Stimulated activated CD8-positive, alpha-beta memory T cell treated with anti-CD3 and anti-CD28 coated beads, Interleukin-15, amount 100 ng/mL, for 1 hour (primary cell): ENCODE measurements around the gene DRC1.

Experiments
- DNase-seq: peaks from one replicate; pipeline ENCODE4 v3.0.0-alpha.2; 2020; ENCODE audit warnings: low read depth

The DRC1 gene

DNA sequence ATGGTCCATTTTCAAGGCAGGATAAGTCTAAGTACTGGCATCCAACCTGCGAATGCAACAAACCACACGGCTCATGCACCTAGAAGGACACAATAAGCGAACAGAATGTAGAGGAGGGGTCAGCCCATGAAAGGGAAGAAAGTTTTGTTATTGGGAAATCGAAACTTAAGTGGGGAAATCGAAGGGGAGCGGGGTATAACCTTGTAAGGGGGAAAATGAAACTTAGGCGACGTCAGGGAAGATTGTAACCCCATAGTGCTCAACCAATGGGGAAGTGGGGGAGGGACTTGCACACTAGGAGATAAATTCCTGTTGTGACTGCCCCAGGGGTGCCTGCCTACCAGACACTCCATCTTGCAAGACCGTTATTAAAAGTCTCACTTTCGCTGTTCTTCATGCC lies 91.8 kb downstream of the DRC1 start:
- no peak for DNase-seq

DNA sequence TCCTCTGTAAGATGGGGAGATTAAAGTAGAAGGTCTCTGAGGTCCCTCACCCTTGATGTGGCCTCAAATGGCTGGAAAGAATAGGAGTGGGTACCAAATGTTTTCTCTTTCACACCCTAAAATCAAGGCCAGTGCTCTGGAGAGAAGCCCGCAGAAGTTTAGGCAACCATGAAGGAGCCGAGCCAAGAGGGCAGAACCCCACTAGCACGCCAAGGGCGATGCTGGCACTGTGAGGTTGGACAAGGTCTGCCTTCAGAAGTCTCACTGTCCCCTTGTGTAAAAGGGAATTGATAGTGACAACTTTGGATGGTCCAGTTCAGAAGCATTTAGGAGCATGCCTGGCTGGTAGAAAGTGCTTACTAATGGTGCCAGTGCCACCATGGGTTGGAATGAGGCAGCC lies 92.5 kb downstream of the DRC1 start:
- DNase-seq, result no peak

DNA sequence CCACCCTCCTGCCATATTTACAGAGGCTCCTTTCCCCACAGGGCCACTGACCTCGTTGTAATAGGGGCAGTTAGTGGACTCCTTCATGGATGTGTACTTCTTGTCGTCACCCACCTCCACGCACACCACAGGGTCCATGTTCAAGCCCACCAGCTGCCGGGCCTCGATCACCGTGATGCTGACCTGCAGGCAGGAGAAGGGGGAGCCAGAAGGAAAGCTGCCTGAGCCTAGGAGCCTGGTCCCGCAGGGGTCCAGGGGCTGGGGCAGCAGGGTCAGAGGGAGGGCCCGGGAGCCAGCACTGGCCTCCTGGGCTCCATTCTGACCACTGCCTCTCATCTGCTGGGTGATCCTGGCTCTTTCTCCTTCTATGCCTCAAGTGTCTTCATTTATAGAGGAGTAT lies 93.2 kb downstream of the DRC1 start:
- no peak for DNase-seq

DNA sequence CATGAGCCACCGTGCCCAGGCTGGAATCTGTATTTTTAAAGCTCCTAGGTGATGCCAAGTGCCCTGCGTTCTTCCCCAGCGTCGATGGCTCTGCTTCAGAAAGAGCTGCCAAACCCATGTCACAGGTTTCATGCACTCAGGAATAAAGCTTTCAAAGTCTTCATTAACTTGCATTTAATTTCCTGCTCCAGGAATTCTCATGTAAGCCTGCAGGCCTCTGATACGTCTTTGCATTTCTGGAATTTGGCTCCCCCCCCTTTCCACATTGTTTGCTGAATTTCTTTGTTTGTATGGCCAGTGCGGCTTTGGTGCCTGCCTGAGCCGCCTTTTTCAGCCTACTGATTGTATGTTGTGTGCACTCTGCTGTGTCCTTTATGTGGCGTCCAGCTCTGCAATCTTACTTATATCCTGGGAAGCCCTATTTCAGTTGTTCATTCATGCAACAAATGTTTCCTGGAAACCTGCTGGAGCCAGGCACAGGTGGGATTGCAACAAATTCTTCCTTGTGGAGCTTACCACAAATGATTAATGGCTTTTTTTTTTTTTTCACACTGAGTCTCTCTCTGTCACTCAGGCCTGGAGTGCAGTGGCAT lies 94.1 kb downstream of the DRC1 start:
- DNase-seq, result no peak

DNA sequence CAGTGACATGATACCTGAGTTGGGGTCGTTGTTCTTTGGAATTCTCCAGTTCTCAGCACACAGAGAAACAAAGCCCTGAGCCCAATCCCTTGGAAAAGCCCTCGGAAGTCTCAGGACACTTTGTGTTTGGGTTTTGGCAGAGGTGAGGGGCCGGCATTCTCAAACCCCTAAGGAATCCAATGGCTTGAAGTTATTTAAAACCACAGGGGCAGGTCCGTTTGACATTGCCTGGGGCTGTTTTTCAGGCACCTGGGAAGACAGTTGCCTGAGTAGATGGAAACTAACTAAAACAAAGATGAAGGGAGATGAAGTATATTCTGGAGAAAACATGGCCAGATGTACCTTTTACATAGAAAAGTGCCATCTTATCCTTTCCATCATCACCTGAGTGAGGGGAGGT lies 98.7 kb downstream of the DRC1 start:
- no peak for DNase-seq

DNA sequence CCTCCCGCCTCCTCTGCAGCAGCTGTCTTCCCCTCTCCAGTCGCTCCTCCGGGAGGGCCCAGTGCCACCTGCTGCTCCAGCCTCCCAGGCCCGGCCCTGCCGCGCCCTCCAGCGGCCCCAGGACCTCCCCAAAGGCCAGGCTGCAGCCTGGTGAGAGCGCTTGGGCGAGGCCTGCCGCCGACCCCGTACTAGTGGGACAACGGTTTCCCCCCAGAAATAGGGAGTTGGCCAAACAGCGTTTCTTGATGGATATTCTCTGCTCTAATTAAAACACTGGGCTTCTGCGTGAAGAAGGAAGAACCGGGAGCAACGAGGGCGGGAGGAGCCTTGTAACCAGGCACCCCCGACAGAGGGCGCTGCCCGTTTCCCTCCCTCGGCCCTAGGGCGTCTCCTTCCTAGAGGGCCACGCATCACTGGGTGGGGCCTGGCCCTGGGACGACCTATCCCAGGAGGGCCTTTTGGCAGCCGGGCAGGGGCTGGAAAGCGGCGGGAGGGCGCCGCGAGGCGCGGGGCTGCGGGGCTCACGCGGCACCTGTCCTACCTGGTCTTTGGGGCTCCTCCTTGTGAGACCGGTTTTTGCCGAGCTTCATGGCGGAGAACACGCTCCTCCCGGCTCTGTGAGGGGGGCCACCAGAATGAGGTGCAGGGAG lies 101.6 kb downstream of the DRC1 start:
- peak; percentile 60 for DNase-seq

DNA sequence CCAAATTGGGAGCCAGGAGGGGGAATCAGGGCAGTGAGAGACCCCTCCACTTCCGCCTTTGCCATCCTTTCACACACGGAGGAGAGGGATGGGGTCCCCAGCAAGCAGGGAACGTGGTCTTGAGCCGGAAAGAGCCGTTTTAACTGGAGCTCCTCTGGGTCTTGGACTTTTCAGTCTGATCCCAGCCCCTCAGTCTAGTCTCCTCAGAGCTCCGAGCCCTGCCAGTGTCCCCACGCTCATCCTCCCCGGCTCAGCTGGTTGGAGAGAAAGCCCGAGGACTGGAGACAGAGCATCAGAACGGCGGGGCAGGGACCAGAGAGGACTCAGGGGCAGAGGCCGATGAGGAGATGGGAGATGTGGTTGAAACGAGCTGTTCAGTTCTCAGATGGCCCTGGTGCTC lies 102.3 kb downstream of the DRC1 start:
- DNase-seq, result no peak

DNA sequence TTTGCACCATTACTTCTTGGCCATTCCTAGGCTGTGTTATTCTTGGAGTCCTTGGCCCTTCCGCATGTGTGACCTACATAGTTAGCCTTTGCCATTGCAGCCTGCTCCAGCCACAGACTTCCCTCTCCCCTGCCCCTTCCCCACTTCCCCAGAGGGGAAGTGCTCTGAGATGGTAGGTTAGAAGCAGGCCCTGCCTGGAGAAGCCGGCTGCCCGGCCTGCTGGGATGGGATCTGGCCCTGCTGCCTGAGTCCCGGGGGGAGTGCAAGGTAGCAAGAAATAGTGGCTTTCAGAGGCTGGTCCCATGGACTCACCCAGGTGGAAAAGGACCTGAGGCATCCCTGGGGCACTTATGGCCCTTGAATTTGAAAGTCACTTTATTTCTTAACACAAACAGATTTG lies 104.6 kb downstream of the DRC1 start:
- DNase-seq, result no peak
